H54 (cell line): Measurements from ENCODE around the gene RABAC1.

Source experiments
- DNase-seq: peaks from one replicate; pipeline ENCODE4 v3.0.0; 2011; ENCODE audit warnings: low spot score, mixed read lengths; ENCODE audit not compliant: insufficient read length
- FAIRE-seq: peaks from 3 replicates; lab custom pipeline; 2011; peaks lifted over from hg19 to GRCh38; lab: Jason Lieb, UNC
- POLR2A ChIP-seq: IDR thresholded peaks from 2 replicates; pipeline ENCODE4 v1.6.1; 2011; ENCODE audit warnings: low read depth, mild to moderate bottlenecking, low read length

The RABAC1 gene

GRCh38 chr19:41934849-41935374 lies 24.2 kb downstream of the RABAC1 start:
- no peak for FAIRE-seq
- DNase-seq: peak; percentile 97
- TF ChIP-seq POLR2A: no peak

DNA sequence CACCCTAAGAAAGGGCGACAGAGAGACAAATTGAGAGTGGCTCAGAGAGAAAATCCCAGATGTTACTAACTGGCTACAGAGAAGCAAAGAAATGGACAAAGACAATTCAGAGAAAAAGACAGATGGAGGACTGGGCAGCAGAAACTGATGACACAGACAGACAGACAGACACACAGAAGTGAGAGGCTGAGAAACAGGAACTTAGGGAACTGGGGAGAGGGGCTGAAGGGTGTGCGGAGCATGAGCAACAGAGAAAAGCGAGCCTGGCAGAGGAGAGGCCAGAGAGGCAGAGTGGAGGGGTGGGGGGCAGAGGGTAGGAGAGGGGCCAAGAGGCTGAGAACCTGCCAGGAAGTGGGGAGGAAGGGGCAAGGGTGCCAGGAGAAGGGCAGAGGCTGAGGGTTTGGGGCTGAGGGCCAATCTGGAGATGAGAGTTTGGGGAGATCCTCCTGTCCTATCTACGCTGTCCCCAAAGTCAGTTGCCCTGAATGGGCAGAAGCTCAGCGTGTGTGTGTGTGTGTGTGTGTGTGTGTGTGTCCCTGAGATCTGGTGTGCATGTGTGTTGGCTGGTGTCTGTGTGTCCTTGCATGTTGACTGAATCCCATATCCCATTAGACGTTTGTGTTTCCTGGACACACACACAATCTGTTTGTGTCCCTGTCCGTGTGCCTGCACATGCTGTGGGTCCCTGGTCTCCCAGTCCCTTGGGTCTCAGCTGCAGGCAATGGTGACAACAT lies 25.3 kb downstream of the RABAC1 start:
- DNase-seq (no peak), FAIRE-seq (no peak)
- TF ChIP-seq POLR2A: no peak

DNA sequence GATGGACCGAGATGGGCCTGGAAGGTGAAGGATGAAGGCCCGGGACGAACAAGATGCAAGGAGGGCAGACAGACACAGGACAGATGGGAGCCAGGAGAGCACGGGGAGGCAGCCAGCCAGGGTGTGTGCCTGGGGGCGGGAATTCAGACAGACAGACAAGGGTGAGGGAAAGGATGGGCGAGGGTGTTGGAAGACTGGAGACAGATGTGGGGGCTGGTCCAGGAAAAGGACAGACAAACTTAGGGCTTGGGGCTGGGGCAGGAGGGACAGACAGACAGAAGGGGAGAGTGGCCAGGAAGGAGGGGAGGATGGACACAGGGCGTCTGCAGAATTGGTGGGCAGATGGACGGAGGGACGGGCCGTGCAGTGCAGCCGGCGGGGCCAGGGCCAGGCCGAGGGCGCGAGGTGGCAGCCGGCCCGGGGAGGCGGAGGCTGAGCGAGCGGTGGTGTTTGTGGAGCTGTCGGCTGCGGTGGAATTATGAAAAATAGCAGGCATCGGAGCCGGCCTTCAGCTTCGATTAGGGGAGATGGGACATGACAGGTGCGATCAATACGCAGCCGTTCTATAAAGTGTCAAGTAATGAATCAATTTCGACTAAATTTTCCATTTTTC lies 26.3 kb downstream of the RABAC1 start:
- FAIRE-seq (no peak), DNase-seq (no peak)
- no peak for TF ChIP-seq POLR2A

- no peak for FAIRE-seq
- no peak for TF ChIP-seq POLR2A
These were observed 26.8 kb downstream of the RABAC1 start for GRCh38 chr19:41932259-41932719.

GRCh38 chr19:41930926-41931592 lies 28.1 kb downstream of the RABAC1 start:
- no peak for TF ChIP-seq POLR2A
- no peak for DNase-seq
- no peak for FAIRE-seq

More at GRCh38 chr19:41932259-41932719, 26.8 kb downstream of the RABAC1 start:
- DNase-seq: no peak

GRCh38 chr19:41930322-41930722 lies 28.8 kb downstream of the RABAC1 start:
- no peak for TF ChIP-seq POLR2A
- FAIRE-seq: no peak
- no peak for DNase-seq

GRCh38 chr19:41929536-41930071 lies 29.5 kb downstream of the RABAC1 start:
- no peak for TF ChIP-seq POLR2A
- FAIRE-seq (no peak), DNase-seq (no peak)

- DNase-seq (no peak), FAIRE-seq (no peak)
- no peak for TF ChIP-seq POLR2A
These were observed 30.2 kb downstream of the RABAC1 start for GRCh38 chr19:41928754-41929535.

DNA sequence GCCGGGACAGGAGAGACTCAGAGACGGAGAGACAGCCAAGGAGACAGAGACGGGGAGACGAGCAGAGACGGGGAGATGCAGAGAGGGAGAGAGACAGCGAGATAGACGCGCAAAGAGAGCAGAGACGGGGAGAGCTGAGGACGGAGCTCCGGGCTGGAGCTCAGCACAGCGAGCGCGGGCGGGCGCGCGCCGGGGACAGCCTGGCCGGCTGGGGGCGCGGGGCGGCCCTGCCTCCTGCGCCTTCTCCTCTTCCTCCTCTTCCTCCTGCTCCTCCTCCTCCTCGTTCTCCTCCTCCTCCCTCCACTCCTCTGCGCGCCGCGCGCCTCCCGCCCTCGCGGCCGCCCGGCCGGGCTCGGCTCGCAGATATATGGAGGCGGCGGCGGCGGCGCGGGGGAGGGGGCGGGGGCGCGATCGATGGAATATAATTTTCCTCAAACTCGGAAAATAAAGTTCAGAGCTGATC lies 30.9 kb downstream of the RABAC1 start, which contains the start of gene ERFL:
TSS of gene ERFL (minus strand) at position 229 of the 463 bp plus-strand sequence. CDS start 15,530 bp downstream, outside the sequence.
- FAIRE-seq: no peak
- TF ChIP-seq POLR2A: no peak
- peak; percentile 87 for DNase-seq

- DNase-seq (no peak), FAIRE-seq (no peak)
- TF ChIP-seq POLR2A: no peak
These were observed 31.5 kb downstream of the RABAC1 start for GRCh38 chr19:41927497-41928192.

DNA sequence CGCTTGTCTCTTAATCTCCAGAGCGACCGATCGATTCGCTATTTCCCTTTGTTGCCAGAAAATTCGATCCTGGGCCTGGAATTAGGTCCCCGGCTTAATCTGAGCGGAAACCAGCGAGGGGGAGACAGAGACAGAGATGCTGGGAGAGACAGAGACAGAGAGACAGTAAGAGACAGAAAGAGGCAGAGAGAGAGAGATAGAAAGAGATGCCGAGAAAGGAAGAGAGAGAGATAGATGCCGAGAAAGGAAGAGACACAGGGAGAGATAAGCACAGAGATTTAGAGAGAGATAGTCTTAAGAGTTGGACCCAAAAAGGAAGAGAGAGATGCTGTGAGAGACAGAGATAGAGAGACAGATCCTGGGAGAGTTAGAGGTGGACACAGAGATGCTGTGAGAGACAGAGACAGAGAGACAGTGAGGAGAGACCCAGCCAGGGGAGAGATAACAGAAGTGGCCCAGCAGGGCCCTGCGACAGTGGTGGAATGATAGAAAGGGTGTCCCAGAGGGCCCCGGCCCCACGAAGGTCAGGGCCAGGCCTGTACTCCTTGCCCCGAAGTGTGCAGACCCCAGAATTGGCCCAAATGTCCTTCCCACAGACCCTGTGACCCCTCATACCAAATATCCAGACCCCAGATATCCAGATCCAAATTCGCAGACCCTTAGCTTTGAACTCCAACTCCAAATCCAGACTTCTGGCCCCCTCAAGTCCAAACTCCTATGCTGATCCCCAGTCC lies 32.2 kb downstream of the RABAC1 start:
- FAIRE-seq: no peak
- no peak for DNase-seq
- no peak for TF ChIP-seq POLR2A
